HG02938 (cell line): ENCODE measurements around the gene TNNI3.
"Not testable (repeated sequence)": the region's sequence is repeated elsewhere in the genome, so short reads cannot be mapped to it uniquely, and the experiment has no call there.

Experiments used
- ATAC-seq: cut with Tn5 transposase; IDR thresholded peaks from one replicate; pipeline ENCODE4 v1.9.1; 2021; ENCODE audit warnings: mild to moderate bottlenecking, moderate library complexity; ENCODE audit not compliant: unreplicated experiment

TNNI3 gene

DNA sequence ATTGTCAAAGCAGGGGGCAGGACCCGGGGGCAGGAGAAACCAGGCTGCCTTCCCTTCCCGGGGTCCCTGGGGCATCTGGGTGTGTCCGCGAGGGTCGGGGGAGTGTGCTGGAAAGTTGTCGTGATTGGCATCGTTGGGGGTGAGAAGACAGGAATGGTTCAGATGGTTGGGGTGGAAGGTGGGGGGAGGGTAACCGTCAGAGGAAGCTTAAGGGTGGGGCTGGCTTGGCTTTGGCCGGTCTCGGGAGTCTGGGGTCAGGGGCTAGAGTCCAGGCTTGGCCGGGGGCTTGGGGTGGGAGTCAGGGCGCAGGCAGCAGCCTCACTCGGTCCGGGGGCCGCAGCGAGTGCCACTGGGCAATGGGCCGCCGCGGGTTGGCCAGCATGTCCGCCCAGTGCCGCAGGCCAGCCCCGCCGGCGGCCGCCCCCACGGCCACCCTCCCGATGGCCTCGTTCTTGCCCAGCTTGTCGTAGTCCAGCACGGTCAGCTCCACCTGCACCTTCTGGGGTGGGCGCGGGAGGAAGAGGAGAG is 15.7 kb upstream of the TNNI3 start:
- no peak for ATAC-seq

DNA sequence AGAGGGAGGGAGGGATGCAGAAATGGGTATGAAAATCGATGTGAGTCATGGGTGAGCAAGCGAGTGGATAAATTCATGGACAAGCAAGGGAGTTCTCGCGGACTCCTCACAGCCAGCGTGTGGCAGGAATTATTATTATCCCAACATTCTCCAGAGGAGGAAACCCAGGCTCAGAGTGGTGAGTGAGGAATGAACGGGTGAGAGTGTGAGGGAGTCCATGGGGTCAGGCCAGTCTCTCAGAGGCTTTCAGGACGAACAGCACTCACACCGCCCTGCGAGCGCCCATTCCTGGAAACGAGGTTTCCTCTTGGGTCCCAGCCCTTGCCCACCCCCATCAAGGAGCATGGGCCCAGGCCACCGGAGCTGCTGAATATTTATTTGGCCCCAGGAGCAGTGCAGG is 15.2 kb upstream of the TNNI3 start:
- no peak for ATAC-seq

DNA sequence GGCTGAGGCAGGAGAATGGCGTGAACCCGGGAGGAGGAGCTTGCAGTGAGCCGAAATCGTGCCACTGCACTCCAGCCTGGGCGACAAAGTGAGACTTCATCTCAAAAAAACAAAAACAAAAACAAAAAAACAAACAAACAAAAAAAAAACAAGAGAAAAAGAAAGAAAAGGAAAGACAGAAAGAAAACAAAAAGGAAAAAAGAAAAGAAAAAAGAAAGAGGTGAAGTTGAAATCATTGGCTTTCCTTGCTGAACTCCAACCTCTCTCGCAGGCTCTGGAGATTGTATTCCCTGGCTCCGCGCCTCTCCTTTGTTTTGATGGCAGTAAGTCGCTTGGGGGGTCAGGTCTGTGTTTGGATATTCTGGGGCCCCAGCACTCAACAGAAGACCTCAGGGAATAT is 14.8 kb upstream of the TNNI3 start:
- not testable (repeated sequence) for ATAC-seq

DNA sequence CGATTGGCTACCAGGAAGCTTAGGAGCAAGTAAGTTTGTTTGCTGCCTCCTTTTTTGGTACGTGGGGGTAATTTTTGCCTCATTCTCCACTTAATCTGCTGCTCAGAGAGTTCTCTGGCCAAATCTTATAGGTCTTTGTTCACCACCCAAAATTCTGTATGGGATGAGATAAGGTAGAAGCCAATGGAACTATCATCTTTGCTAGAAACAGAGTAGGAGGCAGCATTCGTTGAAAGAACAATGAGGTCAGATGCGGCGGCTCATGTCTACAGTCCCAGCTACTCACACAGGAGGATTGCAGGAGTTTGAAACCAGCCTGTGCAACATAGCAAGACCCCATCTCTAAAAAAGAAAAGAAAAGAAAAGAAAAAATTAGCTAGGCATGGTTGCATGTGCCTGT is 13.9 kb upstream of the TNNI3 start:
- ATAC-seq = no peak

DNA sequence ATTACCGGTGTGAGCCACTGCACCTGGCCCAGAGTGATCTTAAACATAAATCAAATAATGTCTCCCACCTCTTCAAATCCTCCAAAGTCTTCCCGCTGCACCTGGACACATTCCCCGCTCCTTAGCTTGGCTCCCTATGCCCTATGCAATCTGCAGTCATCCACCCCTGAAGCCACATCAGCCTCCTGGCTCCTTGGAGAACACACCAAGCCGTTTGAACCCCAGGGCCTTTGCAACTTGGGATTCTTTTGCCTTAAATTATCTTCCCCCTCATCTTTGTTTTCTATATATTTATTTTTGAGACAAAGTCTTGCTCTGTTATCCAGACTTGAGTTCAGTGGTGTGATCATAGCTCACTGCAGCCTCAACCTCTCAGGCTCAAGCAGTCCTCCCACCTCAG is 11.6 kb upstream of the TNNI3 start:
- no peak for ATAC-seq

DNA sequence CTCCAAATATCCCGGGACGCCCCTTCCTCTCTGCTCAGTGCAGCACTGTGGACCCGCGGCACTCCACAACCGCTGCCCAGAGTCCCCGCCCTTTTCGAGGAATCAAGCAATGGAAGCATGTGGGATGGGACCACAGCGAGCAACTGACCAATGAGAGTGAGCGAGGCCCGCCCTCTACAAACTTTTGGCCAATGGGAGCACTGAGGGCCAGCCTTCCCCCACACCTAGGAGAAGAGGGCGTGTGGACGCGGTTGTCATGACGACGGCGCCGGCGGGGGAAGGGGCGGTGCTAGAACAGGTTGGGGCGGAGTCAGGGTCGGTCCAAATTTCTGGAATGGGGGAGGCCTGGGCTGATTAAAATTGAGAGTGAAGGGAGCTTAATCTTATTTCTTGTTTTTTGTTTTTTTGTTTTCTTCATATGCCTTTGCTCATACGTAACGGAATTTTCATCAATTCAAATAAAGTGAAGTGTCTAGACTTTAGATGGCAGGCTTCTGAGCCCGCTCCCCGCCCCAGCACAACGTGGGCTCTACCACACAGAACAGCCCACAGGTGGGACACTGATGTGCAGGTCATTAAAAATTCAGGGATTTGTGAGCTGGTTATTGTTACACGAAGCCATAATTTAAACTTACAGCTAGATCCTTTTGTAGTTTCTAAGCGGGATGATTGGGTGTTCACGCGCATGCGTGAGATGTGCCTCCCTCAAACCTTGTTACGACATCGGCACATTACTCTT is 9.2 kb upstream of the TNNI3 start, which contains the start of gene DNAAF3:
Gene DNAAF3 (minus strand): TSS at position 84 of the 739 bp plus-strand sequence. CDS start 200 bp downstream, outside the sequence.
- peak; percentile 75 for ATAC-seq

DNA sequence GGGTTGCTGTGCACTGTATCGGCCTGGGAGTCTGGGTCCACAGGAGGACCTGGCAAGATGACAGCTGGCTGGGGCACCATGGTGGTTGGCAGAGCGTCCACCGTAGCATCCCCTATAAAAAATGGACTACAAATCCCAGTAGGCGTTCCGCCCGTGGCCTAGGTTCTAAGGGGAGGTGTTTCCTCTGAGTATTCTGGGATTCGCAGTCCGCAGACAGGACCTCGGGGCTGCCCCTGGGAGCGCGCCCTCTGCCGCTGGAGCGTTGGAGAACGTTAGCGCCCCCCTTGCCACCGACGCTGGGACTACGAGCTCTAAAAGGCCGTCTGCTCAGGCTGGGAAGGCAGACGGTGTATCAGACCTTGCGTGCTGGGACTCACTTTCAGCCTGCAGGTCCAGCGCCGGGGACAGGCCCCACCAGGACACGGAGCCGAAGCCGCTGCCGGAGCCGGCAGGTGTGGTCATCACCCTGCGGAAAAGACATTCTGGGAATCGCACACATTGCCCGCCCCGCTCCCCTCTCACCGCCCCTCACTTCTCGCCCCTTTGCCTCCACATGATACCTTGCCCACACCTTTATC is 8.5 kb upstream of the TNNI3 start:
- ATAC-seq = no peak

DNA sequence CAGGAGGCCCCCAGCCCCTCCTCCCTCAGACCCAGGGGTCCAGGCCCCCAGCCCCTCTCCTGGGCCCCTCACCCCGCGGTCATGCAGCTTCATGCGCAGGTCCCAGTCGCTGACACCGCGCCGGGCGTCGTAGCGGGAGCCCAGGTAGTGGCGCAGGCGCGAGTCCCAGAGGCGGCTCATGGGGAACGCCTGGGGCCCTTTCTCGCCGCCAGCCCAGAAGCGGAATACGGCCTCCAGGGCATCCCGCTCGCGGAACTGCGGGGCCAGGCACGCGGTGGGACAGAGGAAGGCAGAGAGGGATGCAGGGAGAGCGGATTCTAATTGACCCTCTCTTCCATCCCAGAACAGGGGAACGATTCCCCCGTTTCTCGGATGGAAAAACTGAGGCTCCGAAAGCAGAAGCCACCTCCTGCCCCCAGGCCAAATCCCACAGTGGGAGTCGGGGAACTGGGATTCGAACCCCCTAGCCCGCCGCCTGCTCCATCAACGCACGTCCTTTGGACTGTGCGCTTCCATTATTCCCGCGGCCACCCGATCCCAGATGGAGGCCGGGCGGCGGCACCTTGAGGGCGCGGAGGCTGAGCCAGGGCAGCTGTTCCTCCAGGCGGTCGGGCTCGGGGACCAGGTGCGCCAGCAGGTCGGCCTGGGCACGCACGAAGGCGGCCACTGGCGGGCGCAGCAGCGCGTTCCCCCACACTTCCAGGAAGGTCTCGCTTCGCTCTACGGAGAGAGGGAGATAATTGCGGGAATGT is 4.2 kb upstream of the TNNI3 start:
- ATAC-seq = no peak

DNA sequence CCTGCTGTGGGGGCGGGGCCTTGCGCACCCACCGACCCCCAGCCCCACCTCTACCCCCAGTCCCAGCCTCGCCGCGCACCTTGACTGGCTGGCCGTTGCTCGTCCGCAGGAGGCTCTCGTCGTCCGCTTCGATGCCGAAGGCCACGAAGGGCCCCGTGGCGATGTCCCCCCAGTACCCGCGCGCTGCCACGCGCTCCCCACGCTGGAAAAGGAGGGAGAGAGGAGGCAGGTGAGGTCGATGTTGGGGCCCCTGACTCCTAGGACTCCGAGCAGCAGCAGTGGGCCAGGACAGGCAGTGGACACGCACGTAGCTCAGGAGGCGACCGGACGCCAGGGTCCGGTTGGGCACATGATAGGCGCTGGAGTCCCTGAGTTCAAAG is 3.4 kb upstream of the TNNI3 start:
- no peak for ATAC-seq

DNA sequence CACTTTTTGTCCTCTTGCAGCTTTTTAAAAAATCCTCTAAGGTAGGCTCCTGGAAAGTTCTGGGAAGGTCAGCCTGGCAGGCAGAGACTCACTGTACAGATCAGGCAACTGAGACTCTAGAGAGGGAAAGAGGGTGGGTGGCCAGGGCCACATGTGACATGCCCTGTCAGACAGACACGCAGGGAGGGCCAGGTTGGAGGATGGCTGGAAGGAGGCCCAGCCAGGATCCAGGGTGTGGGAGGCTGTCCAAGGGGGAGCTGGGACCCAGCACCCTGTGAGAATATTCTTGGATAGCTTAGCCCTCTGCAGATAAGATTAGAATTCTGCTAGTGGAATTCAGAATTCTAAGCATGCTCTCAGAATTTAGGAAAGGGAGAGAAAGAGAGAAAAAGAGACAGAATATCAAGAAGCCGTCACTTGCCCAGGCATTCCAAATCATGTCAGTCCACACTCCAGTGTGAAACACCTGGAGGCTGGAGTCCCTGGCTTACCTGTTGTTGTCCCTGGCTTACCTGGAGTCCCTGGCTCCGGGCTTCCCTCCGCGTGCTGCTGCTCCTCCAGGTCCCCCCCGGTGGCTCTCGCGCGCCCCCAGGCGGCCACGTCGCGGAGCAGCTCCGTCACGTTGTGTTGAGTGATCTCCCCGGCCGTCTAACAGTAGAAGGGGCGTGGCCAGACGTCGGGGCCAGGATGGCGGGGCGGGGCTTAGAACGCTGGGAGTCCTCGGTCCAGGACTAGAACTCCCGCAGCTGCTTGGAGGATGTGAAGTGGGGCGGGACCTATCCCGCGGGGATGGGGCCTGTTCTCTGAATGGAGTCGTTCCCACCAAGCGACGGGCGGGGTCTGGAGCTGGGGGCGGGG is 2.8 kb upstream of the TNNI3 start:
- no peak for ATAC-seq

DNA sequence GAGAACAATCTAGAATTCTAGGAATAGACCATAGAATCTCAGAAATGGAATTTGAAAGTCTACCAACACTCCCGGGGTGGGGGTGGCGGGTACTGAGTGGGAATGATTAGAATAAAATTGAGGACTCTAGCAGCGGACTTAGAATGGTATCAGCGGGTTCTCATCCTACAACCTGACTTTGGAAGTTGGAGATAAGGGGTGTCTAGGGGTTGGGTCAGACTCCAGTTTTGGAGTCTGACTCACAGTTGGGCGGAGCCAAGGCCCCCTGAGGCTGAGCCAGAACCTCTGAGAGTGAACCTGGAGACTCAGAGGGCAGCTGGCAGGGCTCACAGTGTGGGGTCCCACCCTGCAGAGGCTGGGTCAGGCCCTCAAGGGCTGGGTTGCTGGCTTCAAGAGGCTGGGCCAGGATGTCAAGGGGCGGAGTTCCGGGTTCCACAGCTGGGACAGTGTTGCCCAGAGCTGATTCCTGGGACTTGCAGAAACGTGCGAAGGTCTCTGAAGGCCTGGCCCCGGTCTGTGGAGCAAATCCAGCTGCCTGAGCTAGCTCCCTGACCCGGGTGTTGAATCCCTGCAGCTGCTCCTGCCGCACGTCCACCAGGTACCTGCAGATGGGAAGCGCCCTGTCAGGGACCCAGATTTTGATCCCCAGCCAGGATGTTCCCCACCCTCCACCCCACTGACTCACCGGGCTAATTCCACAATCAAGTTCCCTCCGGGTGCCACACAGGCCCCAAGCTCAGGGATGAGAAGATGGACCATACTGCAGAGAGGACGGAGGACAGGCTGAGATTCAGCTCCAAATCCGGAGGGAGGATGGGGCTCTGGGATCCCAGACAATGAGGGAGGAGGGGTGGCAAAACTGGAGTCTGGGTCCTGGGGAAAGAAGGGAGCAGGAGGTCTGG is 1.6 kb upstream of the TNNI3 start:
- no peak for ATAC-seq

DNA sequence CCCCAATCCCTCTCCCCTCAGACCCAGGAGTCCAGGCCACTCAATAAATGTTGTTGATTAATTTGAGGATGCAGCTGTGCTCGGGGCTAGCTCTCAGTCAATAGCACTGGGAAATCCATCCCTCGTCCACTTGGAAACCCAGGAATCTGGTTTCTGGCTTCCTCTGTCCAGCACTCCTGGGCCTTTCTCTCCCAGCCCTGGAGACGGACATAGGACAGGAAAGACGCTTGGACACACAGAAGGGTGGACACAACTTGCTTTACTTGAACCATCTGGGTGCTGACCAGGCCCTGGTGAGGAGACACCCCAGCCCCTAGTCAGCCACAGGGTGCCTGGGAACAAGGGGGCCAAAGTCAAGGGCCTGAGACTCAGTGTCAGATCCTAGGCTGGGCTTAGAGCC is 891 bp upstream of the TNNI3 start:
- ATAC-seq = no peak

DNA sequence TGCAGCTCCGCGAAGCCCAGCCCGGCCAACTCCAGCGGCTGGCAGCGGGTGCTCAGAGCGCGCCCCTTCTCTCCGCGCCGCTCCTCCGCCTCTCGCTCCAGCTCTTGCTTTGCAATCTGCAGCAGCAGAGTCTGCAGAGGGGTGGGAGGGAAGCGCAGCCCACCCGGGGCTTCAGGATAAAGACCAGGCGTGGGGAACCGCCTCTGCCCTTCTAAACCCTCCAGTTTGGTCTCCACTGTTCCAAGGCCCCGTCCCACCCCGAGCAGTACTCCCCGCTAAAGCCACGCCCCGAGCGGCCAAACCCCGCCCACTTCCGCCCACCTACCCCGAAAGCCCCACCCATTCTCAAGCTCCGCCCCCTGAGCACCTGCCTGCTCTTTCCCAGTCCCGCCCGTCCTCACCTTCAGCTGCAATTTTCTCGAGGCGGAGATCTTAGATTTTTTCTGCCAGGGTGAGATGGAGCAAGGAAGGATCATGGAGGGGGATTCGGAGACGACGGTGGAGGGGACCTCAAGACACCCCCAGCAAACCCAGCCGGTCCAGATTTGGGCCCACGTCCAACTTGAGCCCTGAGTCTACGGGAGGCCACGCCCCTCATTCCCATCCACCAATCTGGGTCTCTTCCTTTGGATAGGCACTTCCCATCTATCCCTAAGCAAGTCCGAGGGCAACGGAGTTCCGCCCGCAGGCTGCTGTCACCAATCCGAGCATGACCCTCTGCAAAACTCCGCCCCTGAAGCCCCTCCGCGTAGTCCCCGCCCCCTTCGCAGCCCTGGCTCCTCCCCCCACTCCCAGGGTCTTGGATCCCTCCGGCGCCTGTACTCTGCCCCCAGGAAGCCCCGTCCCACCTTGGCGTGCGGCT is 1.1 kb downstream of the TNNI3 start:
- no peak for ATAC-seq

DNA sequence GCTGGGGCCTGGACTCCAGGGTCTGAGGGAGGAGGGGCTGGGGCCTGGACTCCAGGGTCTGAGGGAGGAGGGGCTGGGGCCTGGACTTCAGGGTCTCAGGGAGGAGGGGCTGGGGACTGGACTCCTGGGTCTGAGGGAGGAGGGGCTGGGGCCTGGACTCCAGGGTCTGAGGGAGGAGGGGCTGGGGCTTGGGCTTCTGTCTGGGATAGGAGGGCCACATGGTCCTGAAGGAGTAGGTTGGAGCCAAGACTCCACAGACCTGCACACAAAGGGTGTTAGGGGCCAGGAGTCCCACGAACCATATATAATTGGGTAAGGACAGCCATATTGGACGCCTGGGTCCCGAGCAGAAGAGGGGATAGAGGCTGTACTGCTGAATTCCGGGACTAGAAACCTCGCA is 1.7 kb downstream of the TNNI3 start:
- not testable (repeated sequence) for ATAC-seq

DNA sequence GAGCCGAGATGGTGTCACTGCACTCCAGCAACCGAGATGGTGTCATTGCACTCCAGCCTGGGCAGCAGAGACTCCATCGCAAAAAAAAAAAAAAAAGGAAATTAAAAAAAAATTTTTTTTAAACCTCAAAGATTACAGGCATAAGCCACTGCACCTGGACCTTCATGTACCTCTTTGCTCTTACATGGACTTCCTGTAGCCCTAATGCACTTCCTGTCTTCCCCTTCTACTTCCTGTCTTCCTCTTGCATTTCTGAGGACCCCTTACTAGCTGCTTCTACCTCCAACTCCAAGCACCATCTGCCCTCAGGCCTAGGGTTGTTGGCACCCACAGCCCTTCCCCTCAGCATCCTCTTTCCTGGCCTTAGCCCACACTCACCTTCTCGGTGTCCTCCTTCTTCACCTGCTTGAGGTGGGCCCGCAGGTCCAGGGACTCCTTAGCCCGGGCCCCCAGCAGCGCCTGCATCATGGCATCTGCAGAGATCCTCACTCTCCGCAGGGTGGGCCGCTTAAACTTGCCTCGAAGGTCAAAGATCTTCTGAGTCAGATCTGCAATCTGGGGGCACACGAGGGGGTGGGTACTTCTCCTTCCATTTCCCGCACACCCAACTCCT is 3.8 kb downstream of the TNNI3 start:
- no peak for ATAC-seq

DNA sequence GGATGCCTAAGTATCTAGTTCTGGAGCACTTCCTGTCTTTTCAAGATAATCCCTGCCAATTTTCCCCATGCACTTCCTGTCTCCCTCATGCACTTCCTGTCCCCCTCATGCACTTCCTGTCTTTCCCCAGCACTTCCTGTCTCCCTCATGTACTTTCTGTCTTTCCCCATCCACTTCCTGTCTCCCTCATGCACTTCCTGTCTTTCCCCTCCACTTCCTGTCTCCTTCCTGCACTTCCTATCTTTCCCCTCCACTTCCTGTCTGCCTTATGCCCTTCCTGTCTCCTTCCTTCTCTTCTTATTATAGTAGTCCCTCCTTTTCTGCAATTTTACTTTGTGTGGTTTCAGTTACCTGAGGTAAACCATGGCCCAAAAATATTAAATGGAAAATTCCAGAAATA is 5.5 kb downstream of the TNNI3 start:
- no peak for ATAC-seq

DNA sequence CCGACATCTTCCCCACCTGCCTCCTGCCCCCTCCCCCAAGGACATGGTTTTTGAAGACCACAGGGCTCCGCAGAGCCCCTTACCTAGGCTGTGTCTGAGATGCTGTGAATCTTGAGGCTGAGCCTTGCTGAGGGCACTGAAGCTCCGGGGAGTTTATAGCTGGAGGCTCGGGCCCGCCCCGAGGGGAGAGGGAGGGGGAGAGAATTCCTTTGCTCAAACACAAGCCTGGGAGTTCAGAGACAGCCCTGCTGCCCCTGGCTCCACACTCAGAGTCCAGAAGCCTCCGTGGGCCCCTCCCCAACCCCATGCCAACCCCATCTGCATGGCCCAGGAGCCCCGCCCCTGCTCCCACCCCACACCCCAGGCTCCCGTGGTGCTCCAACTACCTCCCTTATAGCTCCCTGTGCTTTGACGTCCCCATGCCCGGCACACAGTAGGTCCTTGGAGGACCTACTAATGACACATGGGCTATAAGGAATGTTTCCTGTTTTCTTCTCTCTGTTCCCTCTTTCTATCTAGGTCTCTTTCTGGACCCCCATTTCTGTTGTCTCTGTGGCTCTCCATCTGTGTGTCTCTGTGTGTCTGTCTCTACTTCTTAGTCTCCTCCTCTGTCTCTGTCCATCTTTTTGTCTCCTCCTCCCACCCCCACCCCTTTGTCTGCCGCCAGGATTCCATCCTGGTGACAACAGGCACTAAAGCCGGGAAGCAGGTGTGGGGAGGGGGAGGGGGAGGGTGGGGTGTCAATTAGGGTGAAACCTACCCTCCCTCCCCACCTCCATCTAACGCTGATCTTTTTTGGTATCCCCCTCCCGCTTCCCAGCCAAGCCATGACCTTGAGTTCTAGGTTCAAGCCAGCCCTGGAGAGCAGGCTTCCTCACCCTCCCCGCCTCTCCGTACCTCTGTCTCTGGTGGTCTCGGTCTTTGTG is 8.2 kb downstream of the TNNI3 start, which contains the start of gene TNNT1:
Gene TNNT1 (minus strand): TSS at position 129 of the 926 bp plus-strand sequence. CDS start 2,049 bp downstream, outside the sequence.
- no peak for ATAC-seq
